LNCaP clone FGC (cell line): ENCODE results near the gene GAREM2.

ENCODE experiments used
- DNase-seq: peaks from one replicate; pipeline ENCODE4 v3.0.0-alpha.2; 2011; ENCODE audit warnings: low read depth
- H3K4me3 ChIP-seq: 2 replicates; pipeline ENCODE4 v1.5.1; 2011; ENCODE audit warnings: mild to moderate bottlenecking, low read depth, low read length, control low read depth
- TF ChIP-seq, protein P1 (sequence below): IDR thresholded peaks from 2 replicates; pipeline ENCODE4 v1.5.1; 2012; ENCODE audit warnings: mild to moderate bottlenecking; ENCODE audit not compliant: control insufficient read depth, insufficient read depth; ENCODE audit errors: extremely low read depth

The GAREM2 gene

DNA sequence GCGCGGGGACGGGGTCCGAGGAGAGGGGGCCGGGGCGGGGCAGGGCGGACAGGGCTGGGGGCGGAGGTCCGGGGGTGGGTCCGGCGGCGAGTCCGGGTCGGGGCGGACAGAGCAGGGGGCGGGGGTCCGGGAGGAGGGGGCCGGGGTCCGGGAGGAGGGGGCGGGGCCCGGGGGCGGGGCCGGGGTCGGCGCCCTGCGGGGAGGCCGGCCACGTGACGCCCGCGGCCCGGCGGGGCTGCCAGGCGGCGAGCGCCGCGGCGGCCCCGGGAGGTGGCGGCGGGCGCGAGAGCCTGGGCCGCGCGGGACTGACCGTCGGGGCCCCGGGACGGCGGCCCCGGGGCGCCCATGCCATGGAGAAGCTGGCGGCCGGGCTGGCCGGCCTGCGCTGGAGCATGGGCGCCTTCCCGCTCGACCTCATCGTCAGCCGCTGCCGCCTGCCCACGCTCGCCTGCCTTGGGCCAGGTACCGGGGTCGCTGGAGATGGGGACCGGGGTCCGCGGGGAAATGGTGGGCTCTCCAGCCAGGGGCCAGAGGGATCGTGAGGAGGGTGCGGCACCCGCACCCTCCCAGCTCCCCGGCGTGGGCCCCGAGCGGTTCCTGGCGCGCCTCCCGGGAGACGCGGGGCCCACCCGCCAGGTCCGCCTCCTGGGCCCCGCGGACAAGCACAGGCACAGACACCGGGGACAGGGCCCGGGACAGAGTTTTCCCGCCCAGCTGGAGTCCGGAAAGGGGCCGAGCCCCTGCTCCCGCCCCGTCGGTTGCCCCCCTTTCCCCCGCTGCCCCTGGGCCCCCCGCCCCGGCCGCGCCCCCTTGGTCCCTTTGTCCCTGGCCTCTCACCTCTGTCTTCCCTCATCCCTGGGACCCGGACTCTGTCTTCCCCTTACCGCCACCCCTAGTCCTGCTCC lies at the start of gene GAREM2:
Gene GAREM2, plus strand, starts transcription at position 218 of the 905 bp plus-strand sequence. Its CDS starts 133 bp downstream, at position 351.
- TF ChIP-seq, protein P1, sequence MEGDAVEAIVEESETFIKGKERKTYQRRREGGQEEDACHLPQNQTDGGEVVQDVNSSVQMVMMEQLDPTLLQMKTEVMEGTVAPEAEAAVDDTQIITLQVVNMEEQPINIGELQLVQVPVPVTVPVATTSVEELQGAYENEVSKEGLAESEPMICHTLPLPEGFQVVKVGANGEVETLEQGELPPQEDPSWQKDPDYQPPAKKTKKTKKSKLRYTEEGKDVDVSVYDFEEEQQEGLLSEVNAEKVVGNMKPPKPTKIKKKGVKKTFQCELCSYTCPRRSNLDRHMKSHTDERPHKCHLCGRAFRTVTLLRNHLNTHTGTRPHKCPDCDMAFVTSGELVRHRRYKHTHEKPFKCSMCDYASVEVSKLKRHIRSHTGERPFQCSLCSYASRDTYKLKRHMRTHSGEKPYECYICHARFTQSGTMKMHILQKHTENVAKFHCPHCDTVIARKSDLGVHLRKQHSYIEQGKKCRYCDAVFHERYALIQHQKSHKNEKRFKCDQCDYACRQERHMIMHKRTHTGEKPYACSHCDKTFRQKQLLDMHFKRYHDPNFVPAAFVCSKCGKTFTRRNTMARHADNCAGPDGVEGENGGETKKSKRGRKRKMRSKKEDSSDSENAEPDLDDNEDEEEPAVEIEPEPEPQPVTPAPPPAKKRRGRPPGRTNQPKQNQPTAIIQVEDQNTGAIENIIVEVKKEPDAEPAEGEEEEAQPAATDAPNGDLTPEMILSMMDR: no peak
- no peak for DNase-seq
- H3K4me3 ChIP-seq: peak within 1 kb of the TSS; percentile 57

DNA sequence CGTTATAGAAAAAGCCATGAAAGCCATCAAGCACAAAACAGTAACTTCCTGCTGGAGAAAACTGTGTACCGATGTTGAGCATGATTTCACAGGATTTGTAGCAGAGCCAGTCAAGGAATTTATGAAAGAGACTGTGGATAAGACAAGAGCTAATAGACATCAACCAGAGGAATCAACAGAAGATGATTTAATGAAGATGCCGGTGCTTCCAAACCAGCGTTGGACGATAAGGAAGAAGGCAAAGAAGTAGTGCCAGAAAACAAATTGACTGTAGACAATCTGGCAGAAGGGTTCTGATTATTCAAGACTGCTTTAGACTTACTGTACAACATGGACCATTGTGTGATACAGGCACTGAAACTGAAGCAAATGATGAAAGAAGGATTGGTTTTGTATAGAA lies 49.5 kb upstream of the GAREM2 start:
- DNase-seq: no peak
- no peak overlapping the region for H3K4me3 ChIP-seq
- TF ChIP-seq, protein P1: no peak

- H3K4me3 ChIP-seq: no peak overlapping the region
- TF ChIP-seq, protein P1: no peak
- DNase-seq: no peak
These were observed 46.8 kb upstream of the GAREM2 start for GRCh38 chr2:26126074-26126473.

GRCh38 chr2:26128176-26128575 lies 44.7 kb upstream of the GAREM2 start:
- TF ChIP-seq, protein P1: no peak
- no peak for DNase-seq
- H3K4me3 ChIP-seq: no peak overlapping the region

DNA sequence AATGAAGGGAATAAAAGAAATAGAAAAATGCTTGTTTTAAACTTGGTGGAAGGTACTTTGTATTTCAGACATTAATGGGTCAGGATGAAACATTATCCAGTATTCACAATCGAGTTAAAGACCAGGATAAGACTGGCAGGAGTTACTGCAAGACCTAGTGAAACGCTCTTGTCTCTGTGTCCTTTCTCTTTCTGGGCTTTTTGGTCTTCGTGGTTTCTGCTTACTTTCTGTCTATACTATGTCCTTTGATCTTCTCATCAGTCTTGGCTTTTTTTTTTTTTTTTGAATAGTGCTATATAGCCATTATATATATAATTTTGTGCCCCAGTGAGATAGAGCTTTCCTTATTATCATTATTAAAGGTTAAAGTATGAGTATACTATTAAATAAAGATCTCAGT lies 42.1 kb upstream of the GAREM2 start:
- no peak overlapping the region for H3K4me3 ChIP-seq
- no peak for DNase-seq
- TF ChIP-seq, protein P1: no peak

DNA sequence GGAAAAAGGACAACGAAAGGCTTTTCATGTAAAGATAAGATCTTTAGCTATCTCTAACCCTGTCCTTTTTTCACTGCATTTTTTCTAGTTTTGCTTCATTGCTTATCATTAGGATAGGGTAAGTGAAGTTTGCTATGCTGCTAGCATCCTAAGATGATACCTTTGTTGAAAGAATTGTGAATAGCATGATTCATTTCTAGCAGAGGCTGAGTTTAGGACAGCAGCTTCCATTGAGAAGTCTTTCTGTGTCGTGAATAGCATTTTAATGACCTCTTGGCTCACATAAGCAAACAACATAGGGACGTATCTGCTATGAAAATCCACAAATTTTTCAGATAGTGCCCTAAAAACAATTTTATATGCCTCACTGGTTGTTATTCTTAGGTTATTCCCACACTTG lies 36.4 kb upstream of the GAREM2 start:
- TF ChIP-seq, protein P1: no peak
- H3K4me3 ChIP-seq: no peak overlapping the region
- DNase-seq: no peak
